ENCODE data around the gene OR2M5. TPM values are rescaled to one million over a fixed set of nuclear protein-coding genes. Genes with fewer than 3 reads are reported as not detected.

The OR2M5 gene, protein sequence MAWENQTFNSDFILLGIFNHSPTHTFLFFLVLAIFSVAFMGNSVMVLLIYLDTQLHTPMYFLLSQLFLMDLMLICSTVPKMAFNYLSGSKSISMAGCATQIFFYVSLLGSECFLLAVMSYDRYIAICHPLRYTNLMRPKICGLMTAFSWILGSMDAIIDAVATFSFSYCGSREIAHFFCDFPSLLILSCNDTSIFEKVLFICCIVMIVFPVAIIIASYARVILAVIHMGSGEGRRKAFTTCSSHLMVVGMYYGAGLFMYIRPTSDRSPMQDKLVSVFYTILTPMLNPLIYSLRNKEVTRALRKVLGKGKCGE
- polyA plus RNA-seq: not detected

DNA sequence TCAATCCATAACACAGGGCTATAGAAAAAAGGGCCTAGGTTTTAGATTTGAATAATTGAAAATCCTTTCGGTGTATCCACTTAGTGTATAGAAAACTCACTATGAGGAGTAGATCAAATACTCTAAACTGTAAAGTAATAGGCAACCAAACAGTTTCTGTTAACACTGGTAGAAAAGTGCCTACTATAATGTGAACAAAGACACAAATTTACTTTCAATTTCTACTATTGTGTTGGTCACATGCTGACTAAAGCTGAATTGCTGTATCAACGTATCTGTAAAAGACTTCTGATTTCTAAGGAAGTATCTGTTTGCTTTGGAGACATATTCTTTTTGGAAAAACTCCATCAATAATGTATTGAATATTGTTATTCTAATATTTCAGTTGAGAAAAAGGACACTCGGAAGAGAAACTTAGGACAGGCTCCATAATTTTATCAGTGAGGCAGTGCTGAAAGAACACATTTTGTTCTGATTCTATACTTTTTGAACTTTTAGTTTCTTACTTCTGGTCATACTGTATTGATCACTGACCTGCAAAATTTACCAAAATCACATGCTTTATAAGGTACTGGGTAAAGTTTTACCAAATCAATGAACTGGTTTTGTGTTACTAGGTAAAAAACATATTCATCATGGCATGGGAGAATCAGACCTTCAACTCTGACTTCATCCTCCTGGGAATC is at the start of gene OR2M5:
Gene OR2M5, plus strand, starts transcription at position 636 of the 686 bp plus-strand sequence. Its CDS starts 0 bp downstream, at position 636.
- no peak for DNase-seq
- no peaks in the 10 kb centered on the region for H3K36me3 Mint-ChIP-seq
- H3K9me3 Mint-ChIP-seq: peaks cover 2 to 40% (median 11%) of the 10 kb centered on the region in 6 donors
- H3K4me1 Mint-ChIP-seq: no peaks in the 10 kb centered on the region
- H3K27me3 Mint-ChIP-seq (ENCODE audit: low read depth in 3 of 3): peaks cover 0 to 1% (median 0%) of the 10 kb centered on the region in 3 donors
- no peak within 1 kb of the TSS for H3K27ac Mint-ChIP-seq
- H3K4me3 Mint-ChIP-seq: no peak within 1 kb of the TSS

DNA sequence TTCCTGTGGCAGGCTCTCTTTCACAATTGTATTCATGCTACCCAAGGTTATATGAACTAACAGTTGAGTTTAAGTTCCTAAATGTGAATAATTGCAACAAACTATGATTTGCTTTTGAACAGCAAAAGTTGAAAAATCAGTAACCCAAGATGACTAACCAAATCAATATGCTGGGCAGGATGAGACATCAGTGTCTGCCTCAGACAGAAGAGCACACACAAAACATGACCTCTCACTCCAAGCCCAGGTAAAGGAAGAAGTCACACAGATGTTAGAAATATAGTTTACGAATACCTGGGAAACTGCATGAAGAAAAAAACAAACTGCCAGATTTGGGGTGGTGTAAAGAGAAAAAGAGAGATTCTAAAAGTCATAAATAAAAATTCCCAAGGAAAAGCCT is 46.4 kb upstream of the OR2M5 start:
- Mint-ChIP-seq H3K4me1 (no peaks in the 10 kb centered on the region), H3K4me3 (no peak overlapping the region), H3K27ac (no peak overlapping the region), H3K27me3 (ENCODE audit: low read depth in 3 of 3) (no peaks in the 10 kb centered on the region), H3K9me3 (peaks cover 2 to 19% (median 10%) of the 10 kb centered on the region in 6 donors), H3K36me3 (no peaks in the 10 kb centered on the region)
- no peak for DNase-seq

DNA sequence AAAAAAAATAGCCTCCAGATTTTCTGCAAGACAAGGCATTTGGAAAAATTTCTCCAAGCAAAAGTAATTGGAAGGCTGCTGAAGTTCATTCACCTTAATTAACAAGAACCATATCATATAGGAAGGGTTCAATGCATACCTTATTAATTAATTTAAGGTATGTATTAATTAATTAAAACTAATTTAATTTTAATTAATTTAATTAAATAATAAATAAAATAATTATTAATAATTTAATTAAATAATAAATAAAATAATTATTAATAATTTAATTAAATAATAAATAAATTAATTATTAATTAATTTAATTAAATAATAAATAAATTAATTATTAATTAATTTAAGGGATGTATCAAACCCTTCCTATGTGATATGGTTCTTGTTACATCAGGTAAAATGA is 42.1 kb upstream of the OR2M5 start:
- no peak overlapping the region for H3K27ac Mint-ChIP-seq

DNA sequence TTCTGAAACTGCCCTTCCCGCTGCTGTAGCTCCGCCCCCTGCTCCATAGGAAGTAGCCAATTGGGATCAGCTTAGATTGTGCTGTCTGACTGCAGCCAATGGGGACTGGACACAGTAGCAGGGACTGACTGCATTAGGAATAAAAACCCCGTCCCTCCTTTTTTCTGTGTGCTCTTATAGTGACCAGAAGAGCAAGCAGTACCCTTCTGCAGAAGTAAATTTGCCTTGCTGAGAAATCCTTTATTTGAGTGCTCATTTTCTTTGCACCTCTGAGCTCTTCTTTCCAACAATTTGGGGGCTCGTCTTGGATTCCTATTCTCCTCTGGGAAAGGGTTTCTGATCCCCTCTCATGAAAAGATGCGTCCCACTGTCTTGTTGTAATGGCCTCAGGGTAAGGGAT is 33.8 kb upstream of the OR2M5 start:
- peaks cover 20 to 49% (median 33%) of the 10 kb centered on the region in 6 donors for H3K9me3 Mint-ChIP-seq
- no peak for DNase-seq
- H3K4me1 Mint-ChIP-seq: no peaks in the 10 kb centered on the region
- peaks cover 0 to 12% (median 4%) of the 10 kb centered on the region in 3 donors for H3K36me3 Mint-ChIP-seq
- H3K27me3 Mint-ChIP-seq (ENCODE audit: low read depth in 3 of 3): peaks cover 0 to 3% (median 1%) of the 10 kb centered on the region in 3 donors
- no peak overlapping the region for H3K27ac Mint-ChIP-seq
- H3K4me3 Mint-ChIP-seq: no peak overlapping the region

More for the DNA sequence above, 42.1 kb upstream of the OR2M5 start:
- Mint-ChIP-seq H3K9me3 (peaks cover 0 to 28% (median 8%) of the 10 kb centered on the region in 6 donors), H3K4me1 (no peaks in the 10 kb centered on the region), H3K4me3 (no peak overlapping the region), H3K36me3 (no peaks in the 10 kb centered on the region), H3K27me3 (ENCODE audit: low read depth in 3 of 3) (peaks cover 0 to 2% (median 0%) of the 10 kb centered on the region in 3 donors)
- DNase-seq: no peak

DNA sequence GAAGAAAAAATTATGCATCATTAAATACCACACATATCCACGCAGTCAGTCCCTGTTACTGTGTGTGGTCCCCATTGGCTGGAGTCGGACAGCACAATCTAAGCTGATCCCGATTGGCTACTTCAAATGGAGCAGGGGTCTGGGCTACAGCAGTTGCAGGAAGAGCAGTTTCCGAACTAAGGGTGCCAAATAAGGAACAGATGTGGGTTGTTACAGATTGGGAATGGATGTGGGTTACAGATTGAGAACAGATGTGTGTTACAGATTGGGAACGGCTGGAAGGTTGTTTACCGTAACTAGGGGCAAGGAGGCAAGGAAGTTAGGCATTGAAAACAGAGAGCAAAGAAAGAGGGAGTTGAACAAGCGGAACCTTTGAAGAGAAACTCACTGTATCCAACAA is 30.1 kb upstream of the OR2M5 start:
- DNase-seq: no peak
- Mint-ChIP-seq H3K36me3 (peaks cover 0 to 12% (median 4%) of the 10 kb centered on the region in 3 donors), H3K4me1 (no peaks in the 10 kb centered on the region), H3K4me3 (no peak overlapping the region), H3K27ac (no peak overlapping the region), H3K9me3 (peaks cover 14 to 32% (median 19%) of the 10 kb centered on the region in 6 donors), H3K27me3 (ENCODE audit: low read depth in 3 of 3) (peaks cover 0 to 3% (median 1%) of the 10 kb centered on the region in 3 donors)

DNA sequence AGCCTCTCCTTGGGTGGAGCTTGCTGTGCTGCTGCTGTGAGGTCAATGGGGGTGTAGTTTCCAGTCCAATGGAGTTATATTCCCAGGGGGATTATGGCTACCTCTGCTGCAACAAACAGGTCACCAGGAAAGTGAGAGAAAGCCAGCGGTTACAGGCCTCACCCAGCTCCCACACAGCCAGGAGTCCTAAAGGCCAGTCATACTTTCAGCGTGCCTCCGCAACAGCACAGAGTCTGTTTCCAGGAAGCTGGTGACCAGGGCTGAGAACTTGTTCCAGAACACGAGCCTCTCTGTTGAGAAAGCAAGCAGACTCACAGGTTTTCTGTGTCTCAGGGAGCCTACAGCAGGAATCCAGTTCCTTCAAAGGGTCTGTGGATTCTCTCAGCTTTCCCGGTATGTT is 17.3 kb upstream of the OR2M5 start:
- Mint-ChIP-seq H3K36me3 (no peaks in the 10 kb centered on the region), H3K9me3 (peaks cover 2 to 49% (median 29%) of the 10 kb centered on the region in 6 donors), H3K27me3 (ENCODE audit: low read depth in 3 of 3) (peaks cover 0 to 4% (median 2%) of the 10 kb centered on the region in 3 donors), H3K27ac (no peak overlapping the region), H3K4me3 (no peak overlapping the region), H3K4me1 (no peaks in the 10 kb centered on the region)
- no peak for DNase-seq

DNA sequence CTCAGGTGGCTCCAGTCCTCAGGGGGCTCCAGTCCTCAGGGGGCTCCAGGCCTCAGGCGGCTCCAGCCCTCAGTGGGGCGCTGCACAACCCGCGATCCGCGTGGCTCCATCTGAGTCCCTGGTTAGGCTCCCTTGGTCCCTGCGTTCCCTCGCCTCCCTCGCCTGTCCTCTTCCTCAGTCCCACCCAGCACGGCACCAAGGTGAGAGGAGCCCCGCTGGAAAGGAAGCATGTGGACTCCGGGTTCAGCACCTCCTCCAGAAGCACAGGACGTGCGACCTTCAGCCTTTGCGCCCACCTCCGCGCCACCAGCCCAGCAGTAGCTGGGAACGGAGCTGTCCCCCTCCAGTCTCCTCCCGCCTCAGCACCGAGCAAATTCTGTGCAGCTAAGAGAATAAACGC is 8.1 kb upstream of the OR2M5 start:
- Mint-ChIP-seq H3K9me3 (peaks cover 2 to 28% (median 11%) of the 10 kb centered on the region in 6 donors), H3K27ac (no peak overlapping the region), H3K36me3 (no peaks in the 10 kb centered on the region), H3K4me1 (no peaks in the 10 kb centered on the region), H3K27me3 (ENCODE audit: low read depth in 3 of 3) (peaks cover 0 to 1% (median 0%) of the 10 kb centered on the region in 3 donors), H3K4me3 (no peak overlapping the region)
- DNase-seq: no peak

DNA sequence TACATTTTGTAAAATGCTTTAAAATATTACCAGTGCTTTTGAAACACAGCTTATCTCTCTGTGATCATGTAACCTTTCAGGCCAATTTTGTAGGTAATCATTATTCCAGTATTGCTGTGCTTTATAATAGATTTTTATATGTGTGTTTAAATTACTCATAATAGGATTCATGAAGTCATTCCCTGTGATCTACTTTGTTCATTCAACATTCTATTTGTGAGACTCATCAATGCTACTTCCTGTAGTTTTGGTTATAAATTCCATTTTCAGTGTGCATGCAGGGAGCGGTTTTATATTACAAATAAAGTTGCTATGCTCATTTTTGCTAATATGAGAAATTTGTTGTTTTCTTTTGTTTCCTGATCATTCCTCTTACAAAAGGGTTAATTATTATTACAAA is 4.1 kb upstream of the OR2M5 start:
- peaks cover 0 to 25% (median 7%) of the 10 kb centered on the region in 6 donors for H3K9me3 Mint-ChIP-seq
- no peak for DNase-seq
- no peaks in the 10 kb centered on the region for H3K27me3 Mint-ChIP-seq (ENCODE audit: low read depth in 3 of 3)
- H3K4me3 Mint-ChIP-seq: no peak overlapping the region
- H3K36me3 Mint-ChIP-seq: no peaks in the 10 kb centered on the region
- H3K27ac Mint-ChIP-seq: no peak overlapping the region
- no peaks in the 10 kb centered on the region for H3K4me1 Mint-ChIP-seq

DNA sequence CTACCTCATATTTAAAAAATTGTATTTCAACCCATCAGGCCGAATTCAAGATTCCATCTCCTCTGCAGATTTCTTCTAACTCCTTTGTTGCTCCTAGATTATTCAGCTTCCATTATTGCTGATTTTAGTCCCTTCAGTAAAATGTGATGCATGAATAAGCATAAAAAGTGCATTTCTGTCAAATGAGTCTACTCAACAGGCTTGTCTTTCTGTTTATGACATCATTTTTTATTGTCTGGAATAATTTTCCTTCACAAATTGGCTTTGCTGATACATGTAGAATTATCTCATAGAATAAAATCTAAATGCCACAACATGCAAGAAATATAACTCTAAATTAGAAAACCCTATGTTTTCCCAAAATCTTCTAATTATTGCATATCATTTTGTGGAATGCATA is 1.6 kb upstream of the OR2M5 start:
- Mint-ChIP-seq H3K27ac (no peak overlapping the region), H3K4me3 (no peak overlapping the region), H3K4me1 (no peaks in the 10 kb centered on the region), H3K27me3 (ENCODE audit: low read depth in 3 of 3) (no peaks in the 10 kb centered on the region), H3K9me3 (peaks cover 2 to 33% (median 11%) of the 10 kb centered on the region in 6 donors), H3K36me3 (no peaks in the 10 kb centered on the region)
- no peak for DNase-seq

DNA sequence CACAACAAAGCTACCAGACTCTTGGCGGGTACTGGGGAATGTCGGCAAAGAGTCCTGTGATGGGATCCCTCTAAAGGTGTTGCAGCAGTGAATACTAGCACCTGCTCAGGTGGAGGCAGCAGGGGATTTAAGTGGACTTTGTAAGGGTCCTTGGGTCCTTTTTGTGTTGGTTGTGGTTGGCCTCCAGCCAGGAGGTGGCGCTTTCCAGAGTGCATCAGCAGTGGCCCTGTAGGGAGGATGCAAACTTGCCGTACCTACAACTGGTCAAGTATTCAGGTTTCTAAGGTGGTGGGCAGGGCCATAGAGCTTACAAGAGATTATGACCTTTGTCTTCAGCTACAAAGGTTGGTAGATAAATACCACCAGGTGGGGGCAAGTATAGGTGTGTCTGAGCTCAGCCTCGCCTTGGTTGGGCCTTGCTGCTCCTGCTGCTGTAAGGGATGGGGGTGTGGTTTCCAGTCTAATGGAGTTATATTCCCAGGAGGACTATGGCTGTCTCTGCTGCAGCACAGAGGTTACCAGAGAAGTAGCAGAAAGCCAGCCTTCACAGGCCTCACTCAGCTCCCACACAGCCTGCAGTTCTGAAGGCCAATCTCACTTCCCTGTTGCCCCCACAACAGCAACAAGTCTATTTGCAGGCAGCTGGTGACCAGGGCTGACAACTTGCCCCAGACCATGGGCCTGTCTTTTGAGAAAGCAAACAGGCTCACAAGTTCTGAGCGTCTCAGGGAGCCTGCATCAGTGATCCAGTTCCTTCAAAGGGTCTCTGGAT is 7.3 kb downstream of the OR2M5 start:
- Mint-ChIP-seq H3K27me3 (ENCODE audit: low read depth in 3 of 3) (peaks cover 0 to 1% (median 0%) of the 10 kb centered on the region in 3 donors), H3K4me3 (no peak overlapping the region), H3K36me3 (no peaks in the 10 kb centered on the region), H3K27ac (no peak overlapping the region), H3K4me1 (no peaks in the 10 kb centered on the region), H3K9me3 (peaks cover 2 to 32% (median 12%) of the 10 kb centered on the region in 6 donors)
- DNase-seq: no peak

DNA sequence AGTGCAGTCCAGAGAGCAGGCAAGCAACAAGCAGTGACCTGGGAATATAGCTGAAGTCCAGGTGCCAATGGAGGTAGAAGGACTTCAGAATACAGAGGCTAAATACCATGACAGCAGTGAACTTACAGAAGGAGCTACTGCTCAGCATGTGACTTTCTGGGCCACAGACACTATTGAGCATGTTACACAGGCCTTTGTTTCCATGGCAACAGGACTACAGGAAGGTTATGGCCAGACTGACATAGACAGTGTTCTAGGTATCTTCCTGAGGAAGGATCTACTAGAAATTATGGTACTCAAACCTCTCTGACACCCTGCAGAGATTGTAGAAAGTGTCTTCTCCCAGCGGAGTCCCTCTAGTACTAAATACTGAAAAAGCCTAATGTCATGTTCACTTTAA is 11.0 kb downstream of the OR2M5 start:
- Mint-ChIP-seq H3K4me1 (no peaks in the 10 kb centered on the region), H3K27ac (no peak overlapping the region), H3K4me3 (no peak overlapping the region), H3K36me3 (no peaks in the 10 kb centered on the region), H3K27me3 (ENCODE audit: low read depth in 3 of 3) (no peaks in the 10 kb centered on the region), H3K9me3 (peaks cover 0 to 16% (median 4%) of the 10 kb centered on the region in 6 donors)
- DNase-seq: no peak

DNA sequence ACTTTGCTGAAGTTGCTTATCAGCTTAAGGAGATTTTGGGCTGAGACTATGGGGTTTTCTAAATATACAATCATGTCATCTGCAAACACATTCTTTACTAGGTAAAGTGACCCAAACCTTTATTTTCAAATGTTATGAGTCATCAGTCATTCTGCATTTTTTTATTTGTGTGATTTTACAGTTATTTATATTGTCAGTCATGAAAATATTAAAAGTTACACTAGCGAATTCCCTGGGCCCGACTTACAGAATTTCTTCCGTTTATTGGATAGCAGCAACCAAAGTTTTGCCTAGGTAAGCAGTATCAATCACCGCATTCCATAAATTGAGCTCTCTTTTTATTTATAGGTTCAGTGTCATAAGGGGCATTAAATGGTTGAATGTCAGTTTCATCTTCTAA is 13.8 kb downstream of the OR2M5 start:
- peaks cover 0 to 1% (median 0%) of the 10 kb centered on the region in 3 donors for H3K27me3 Mint-ChIP-seq (ENCODE audit: low read depth in 3 of 3)
- no peak overlapping the region for H3K27ac Mint-ChIP-seq
- DNase-seq: no peak

DNA sequence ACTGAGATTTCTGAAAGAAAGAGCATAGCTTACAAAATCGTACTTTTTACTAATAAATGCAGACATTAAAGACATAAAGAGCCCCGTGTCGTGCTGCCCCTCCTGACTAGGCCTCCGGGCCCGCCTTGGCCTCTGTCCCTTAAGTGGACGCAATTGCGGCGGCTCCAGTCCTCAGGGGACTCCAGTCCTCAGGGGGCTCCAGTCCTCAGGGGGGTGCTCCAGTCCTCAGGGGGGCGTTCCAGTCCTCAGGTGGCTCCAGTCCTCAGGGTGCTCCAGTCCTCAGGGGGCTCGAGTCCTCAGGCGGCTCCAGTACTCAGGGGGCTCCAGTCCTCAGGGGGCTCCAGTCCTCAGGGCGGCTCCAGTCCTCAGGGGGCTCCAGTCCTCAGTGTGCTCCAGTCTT is 19.1 kb downstream of the OR2M5 start:
- Mint-ChIP-seq H3K27ac (no peak overlapping the region), H3K9me3 (peaks cover 0 to 13% (median 4%) of the 10 kb centered on the region in 6 donors), H3K36me3 (no peaks in the 10 kb centered on the region), H3K4me1 (no peaks in the 10 kb centered on the region), H3K27me3 (ENCODE audit: low read depth in 3 of 3) (peaks cover 0 to 1% (median 0%) of the 10 kb centered on the region in 3 donors), H3K4me3 (no peak overlapping the region)
- no peak for DNase-seq

More for the DNA sequence above, 13.8 kb downstream of the OR2M5 start:
- Mint-ChIP-seq H3K36me3 (no peaks in the 10 kb centered on the region), H3K9me3 (peaks cover 0 to 14% (median 4%) of the 10 kb centered on the region in 6 donors), H3K4me3 (no peak overlapping the region), H3K4me1 (no peaks in the 10 kb centered on the region)

DNA sequence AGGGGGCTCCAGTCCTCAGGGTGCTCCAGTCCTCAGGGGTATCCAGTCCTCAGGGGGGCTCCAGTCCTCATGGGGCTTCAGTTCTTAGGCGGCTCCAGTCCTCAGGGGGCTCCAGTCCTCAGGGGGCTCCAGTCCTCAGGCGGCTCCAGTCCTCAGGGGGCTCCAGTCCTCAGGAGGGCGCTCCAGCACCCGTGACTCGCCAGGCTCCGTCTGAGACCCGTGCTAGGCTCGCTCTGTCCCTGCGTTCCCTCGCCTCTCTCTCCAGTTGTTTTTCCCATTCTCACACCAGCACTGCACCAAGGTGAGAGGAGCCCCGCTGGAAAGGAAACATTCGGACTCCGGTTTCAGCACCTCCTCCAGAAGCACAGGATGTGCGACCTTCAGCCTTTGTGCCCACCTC is 20.2 kb downstream of the OR2M5 start:
- no peak for DNase-seq
- Mint-ChIP-seq H3K4me3 (no peak overlapping the region), H3K27ac (no peak overlapping the region), H3K36me3 (no peaks in the 10 kb centered on the region), H3K27me3 (ENCODE audit: low read depth in 3 of 3) (peaks cover 0 to 1% (median 0%) of the 10 kb centered on the region in 3 donors), H3K9me3 (peaks cover 0 to 13% (median 3%) of the 10 kb centered on the region in 6 donors), H3K4me1 (no peaks in the 10 kb centered on the region)

Measured in immature natural killer cell (primary cell).